ENCODE data around the gene APOD.
"Not testable (repeated sequence)": the region's sequence is repeated elsewhere in the genome, so short reads cannot be mapped to it uniquely, and the experiment has no call there.

DNA sequence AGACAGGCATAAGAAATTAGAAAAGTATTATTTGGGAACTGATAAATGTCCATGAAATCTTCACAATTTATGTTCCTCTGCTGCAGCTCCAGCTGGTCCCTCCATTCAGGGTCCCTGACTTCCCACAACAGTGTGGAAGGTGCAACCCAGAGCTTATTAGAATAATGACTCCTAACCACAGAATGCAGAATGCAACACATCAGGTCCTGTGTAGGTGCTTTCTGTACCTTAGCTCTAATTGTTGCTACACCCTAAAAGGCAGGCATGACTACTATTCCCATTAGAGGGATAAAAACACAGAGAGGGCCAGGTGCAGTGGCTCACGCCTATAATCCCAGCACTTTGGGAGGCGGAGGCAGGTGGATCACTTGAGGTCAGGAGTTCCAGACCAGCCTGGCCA lies 6.6 kb upstream of the APOD start:
- not testable (repeated sequence) for TF ChIP-seq EZH2 (IDR thresholded peaks at IDR 0.05; ENCODE audit: low read depth)
- TF ChIP-seq, protein P1, sequence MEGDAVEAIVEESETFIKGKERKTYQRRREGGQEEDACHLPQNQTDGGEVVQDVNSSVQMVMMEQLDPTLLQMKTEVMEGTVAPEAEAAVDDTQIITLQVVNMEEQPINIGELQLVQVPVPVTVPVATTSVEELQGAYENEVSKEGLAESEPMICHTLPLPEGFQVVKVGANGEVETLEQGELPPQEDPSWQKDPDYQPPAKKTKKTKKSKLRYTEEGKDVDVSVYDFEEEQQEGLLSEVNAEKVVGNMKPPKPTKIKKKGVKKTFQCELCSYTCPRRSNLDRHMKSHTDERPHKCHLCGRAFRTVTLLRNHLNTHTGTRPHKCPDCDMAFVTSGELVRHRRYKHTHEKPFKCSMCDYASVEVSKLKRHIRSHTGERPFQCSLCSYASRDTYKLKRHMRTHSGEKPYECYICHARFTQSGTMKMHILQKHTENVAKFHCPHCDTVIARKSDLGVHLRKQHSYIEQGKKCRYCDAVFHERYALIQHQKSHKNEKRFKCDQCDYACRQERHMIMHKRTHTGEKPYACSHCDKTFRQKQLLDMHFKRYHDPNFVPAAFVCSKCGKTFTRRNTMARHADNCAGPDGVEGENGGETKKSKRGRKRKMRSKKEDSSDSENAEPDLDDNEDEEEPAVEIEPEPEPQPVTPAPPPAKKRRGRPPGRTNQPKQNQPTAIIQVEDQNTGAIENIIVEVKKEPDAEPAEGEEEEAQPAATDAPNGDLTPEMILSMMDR (conservative IDR thresholded peaks at IDR 0.05) = not testable (repeated sequence)

Data from PC-9 (cell line).